Suprapubic skin (tissue), 4 donors: ENCODE measurements around the gene PDCD5.

Experiments used
- EP300 ChIP-seq: sonication (generic); formaldehyde crosslinking; IDR thresholded peaks from one replicate; pipeline ENCODE4 v1.6.1; 2017; ENCODE audit warnings: antibody characterized with exemption
- POLR2AphosphoS5 ChIP-seq, 3 donors: sonication (generic); formaldehyde crosslinking; IDR thresholded peaks; one replicate each; pipeline ENCODE4 v1.6.1; 2017; ENCODE audit warnings: antibody characterized with exemption in 3 of 3
- TF ChIP-seq, protein P1 (sequence below), 2 donors: fragments of 200-600 bp in 1 of 2; fragments of 450-650 bp in 1 of 2; sonication (generic) in 1 of 2; IDR thresholded peaks; one replicate each; pipeline ENCODE4 v1.5.1; 2016 to 2019; ENCODE audit warnings: antibody characterized with exemption in 2 of 2, mild to moderate bottlenecking in 1 of 2, moderate library complexity in 1 of 2

DNA sequence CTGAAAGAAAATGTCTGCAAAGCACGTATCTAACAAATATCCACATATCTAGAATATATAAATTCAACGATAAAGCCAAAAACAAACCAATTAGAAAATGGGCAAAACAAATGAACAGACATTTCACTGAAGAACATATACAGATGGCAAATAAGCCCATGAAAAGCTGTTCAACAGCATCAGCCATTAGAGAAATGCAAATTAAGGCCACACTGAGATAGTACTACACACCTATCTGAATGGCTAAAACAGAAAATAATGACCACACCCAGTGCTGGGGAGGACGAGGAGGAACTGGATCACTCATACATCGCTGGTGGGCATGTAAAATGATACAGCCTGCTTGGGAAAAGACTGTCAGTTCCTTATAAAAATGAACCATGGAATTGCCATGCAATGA is 32.0 kb downstream of the PDCD5 start:
- TF ChIP-seq, protein P1, sequence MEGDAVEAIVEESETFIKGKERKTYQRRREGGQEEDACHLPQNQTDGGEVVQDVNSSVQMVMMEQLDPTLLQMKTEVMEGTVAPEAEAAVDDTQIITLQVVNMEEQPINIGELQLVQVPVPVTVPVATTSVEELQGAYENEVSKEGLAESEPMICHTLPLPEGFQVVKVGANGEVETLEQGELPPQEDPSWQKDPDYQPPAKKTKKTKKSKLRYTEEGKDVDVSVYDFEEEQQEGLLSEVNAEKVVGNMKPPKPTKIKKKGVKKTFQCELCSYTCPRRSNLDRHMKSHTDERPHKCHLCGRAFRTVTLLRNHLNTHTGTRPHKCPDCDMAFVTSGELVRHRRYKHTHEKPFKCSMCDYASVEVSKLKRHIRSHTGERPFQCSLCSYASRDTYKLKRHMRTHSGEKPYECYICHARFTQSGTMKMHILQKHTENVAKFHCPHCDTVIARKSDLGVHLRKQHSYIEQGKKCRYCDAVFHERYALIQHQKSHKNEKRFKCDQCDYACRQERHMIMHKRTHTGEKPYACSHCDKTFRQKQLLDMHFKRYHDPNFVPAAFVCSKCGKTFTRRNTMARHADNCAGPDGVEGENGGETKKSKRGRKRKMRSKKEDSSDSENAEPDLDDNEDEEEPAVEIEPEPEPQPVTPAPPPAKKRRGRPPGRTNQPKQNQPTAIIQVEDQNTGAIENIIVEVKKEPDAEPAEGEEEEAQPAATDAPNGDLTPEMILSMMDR (IDR thresholded peaks at IDR 0.05), result no peak
- no peak for TF ChIP-seq POLR2AphosphoS5 (IDR thresholded peaks at IDR 0.05)
- TF ChIP-seq EP300, result no peak
